ENCODE measurements around the gene EFS.

The EFS gene

DNA sequence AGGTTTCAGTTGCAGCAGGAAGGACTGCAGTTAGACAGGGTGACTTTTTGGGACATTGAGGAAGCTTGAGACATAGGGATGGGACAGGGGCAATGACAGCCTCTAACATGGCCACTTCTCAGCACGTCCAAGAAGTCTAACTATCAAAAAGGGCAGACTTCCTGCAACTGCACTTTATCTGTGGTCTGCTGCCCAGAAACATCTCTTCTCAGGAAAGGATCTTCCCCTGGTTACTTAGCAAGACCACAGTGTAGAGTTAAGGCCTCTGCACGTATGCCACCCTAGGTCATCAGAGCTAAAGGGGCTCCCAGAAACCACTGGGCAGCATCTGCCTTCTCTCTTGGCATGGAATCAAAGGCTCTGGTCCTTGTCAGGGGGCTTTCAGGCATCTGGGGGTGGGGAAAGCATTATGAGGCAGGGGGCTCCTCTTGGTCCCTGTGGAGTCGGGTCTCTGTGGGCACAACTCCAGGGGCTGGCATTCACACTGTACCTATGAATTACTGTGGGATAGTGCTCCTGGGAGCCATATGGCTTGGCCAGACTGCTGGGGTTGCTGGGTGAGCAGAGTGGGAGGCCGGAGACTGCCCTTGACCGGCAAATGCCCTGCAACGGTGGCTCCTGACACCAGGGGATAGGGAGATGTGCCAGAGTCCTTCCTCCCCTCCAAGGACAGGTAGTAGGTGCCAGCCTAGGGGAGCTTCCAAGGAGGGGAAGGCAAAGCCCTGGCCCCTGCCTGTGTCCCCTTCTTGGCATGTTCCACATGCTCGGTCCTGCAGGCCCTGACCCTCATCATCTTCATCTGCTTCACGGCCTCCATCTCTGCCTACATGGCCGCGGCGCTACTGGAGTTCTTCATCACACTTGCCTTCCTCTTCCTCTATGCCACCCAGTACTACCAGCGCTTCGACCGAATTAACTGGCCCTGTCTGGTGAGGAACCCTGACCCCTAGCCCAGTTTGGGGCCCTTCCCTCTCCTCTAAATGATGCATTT, 12.9 kb upstream of the EFS start:
- no peak for DNase-seq

- no peak for DNase-seq
Measured at GRCh38 chr14:23377198-23377550, 12.2 kb upstream of the EFS start.

GRCh38 chr14:23376482-23377197, 11.7 kb upstream of the EFS start, which contains the start of gene CMTM5:
Gene CMTM5 (plus strand): TSS chr14:23377046. CDS start chr14:23377252, 206 bp downstream.
- DNase-seq = no peak

GRCh38 chr14:23375527-23376251, 10.7 kb upstream of the EFS start:
- no peak for DNase-seq

DNA sequence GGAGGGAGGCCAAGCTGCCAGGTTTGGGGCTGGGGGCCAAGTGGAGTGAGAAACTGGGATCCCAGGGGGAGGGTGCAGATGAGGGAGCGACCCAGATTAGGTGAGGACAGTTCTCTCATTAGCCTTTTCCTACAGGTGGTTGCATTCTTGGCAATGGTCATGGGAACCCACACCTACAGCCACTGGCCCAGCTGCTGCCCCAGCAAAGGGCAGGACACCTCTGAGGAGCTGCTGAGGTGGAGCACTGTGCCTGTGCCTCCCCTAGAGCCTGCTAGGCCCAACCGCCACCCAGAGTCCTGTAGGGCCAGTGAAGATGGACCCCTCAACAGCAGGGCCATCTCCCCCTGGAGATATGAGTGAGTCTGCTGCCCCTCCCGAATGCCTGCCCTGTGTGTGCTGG, 8.1 kb upstream of the EFS start:
- no peak for DNase-seq

DNA sequence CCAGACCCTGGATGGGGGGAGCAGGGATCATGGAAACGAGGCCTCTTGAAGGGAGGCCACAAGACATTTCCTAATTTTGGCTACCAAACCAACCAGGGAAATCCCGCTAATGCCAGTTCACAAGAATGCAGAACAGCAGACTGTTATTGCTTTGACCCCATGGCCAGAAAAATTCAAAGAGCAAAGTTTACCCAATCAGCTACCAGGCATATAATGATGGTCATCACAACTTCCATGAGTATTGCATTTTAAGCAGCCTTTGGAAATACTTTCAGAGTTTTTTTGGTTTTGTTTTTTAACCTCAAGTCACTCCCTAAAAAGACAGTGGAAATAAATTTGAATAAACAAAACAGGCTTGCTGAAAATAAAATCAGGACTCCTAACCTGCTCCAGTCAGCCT, 7.5 kb upstream of the EFS start, which contains the start of gene IL25:
Gene IL25, plus strand, starts transcription at position 301 of the 400 bp plus-strand sequence.
- no peak for DNase-seq

- DNase-seq = no peak
Measured at GRCh38 chr14:23371865-23372264, 6.9 kb upstream of the EFS start.

GRCh38 chr14:23370221-23370620, 5.2 kb upstream of the EFS start:
- no peak for DNase-seq

DNA sequence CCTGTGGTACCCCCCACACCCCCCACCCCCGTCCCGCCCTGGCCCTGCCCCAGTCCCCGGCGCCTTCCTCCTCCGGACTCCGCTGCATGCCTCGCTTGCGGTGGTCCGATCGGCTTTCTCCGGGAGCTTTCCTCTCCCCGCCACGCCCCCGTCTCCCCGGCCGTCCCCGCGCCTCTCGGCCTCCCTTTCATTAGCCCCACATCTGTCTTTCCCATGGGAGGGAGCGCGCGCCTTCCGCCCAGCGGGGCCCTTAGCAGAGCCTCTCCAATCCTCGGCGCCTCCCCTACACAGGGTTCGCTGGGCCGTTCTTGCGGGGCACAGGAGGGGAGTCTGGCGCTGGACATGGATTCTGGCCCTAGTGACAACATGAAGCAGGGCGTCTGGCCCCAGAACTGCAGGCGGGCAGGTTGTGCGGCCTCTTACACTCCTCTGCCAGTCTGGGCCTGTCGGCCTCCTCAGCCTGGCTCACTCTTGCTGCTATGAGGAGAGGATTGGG, 1.5 kb upstream of the EFS start:
- DNase-seq = no peak

DNA sequence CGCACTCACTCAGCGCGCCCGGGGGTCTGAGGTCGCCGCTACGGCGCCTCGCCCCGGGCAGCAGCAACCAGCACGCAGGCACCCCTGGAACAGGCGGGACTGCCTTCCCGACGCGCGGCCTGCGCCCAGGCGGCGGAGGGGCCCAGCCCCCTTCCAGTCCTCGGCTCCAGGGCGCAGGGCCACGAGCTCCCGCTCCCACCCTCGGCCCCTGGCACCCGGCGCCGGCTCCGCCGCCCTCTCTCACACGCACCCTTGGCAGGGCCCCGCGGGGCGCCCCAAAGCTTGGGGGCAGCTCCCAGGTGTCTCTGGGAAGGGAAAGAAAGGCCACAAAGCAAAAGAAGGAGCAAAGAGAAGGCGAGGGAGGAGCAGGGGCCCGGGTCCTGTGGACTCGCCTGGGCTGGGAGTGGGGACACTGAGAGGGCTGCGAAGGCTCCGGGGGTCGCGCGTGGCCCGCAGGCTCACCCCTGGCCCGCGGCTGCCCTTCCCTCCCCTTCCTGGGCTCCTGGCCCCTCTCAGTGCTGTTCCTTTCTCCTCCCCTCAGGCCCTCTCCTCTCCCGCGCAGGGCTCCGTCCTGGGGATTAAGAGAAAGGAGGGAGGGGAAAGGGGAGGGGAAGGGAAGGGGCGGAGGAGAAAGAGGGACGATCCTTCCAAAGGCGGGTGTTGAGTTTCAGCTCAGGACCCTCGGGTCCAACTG, 907 bp upstream of the EFS start:
- no peak for DNase-seq

- DNase-seq = no peak
Measured at GRCh38 chr14:23364164-23365035, 572 bp downstream of the EFS start.

DNA sequence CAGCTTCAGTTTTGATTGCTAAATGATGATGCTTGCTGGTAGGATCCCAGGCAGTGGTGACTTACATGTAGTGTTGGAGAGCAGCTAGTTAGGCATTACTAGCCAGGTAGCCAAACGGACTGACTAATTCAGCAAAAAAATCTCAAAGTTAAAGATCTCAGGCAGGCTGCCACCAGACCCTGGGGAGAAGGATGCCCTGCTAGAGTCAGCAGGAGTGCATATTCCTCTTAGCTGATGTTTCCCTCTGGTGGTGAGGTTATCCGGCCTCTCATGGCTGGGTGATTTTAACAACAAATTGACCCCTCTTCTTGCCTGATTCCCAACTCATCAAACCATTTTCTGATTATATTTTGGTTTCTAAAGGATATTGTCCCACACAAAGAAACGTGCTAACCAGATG, 2.8 kb downstream of the EFS start:
- no peak for DNase-seq

DNA sequence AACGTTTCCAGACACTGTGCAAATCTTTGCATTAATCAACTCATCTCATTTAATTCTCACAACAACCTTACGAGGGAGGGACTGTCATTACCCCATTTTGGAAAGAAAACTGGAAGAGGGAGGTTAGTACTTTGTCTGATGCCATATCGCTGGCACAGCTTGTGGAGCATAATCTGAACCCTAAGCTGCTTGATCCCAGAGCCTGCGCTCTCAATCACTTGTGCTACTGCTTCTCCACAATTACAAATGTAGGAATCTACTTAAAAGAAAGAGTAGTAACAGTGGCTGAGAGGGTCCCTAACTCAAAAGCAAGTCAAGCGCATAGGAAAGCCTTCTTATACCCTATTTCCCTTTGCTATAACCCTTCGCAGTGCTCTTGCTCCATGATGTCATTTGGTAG, 3.2 kb downstream of the EFS start:
- no peak for DNase-seq

- no peak for DNase-seq
Measured at GRCh38 chr14:23361320-23361719, 3.7 kb downstream of the EFS start.

DNA sequence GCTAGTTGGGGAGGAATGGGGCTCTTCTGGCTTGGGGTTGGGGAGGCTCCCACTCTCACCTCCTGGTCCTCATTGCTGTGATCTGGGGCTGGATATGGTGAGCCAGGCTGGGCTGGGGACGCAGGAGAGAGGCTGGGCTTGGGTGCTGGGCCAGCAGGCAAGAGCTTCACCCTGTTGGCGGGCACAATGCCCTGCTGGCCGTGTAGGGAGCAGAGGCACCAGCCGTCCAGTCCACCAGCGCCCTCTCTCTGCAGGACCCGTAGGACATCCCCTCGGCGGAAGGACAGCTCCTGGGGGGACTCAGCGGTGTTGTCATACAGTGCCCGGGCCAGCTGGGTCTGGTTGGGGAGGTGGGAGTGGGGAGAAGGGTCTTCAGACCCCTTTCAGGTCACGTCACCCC, 4.5 kb downstream of the EFS start:
- no peak for DNase-seq

- no peak for DNase-seq
Measured at GRCh38 chr14:23359722-23360447, 5.1 kb downstream of the EFS start.

DNA sequence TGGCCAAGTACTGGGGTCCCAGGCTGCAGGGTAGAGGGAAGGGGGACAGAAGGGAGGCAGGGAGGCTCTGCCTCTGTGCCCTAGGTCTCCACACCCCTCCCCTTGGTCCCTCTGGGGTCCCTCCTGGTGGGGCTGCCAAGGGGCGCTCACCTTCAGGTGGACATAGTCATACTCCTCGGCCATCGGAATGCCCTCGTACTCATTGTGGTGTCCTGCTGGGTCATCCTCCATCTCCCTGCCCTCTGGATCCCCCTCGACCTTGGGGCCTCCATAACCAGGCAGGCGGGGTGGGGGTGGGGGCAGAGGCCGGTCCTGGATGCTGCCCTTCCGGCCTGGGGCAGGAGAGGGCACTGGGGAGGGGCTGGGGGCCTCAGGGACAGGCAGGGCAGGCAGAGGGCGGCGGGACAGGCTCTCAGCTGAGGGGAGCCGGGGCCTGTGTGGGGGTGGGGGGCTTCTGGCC, 5.8 kb downstream of the EFS start:
- DNase-seq = no peak

DNA sequence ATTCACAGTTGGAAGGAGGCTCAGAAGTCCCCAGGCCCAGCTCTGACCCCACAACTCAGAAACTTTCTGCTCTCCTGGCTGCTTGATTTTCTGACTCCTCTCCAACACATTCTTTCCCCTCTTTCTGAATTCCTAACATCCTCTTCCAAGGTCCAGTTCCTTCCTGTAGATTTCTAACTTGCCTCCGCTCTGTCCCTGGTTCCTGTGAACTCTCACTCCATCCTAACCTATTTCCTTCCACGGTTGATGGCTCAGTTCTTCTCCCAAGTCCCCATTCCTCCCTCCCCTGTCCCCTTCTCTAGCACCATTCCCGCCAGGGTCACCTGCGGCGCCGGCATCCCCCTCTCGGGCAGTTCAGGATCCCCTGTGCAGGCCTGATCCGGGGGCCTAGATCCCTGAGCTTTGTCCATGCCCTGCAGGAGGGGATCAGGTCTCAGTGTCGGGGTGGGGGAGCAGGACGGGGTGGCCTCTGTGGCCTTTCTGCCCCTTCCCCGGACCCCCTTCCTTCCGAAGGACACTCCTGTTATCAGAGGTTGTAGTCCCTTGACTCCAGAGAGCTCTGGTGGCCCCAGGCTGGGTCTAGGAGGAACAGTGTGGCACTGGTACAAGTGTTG, 6.3 kb downstream of the EFS start:
- no peak for DNase-seq

- DNase-seq = no peak
Measured at GRCh38 chr14:23358042-23358441, 6.9 kb downstream of the EFS start.

- no peak for DNase-seq
Measured at GRCh38 chr14:23357261-23357660, 7.7 kb downstream of the EFS start.
